Activated B cell treated with CpG ODN at 0.5 μM for 24 hours (primary cell): ENCODE measurements around the gene NUP205. TPM values are rescaled to one million over a fixed set of nuclear protein-coding genes. Genes with fewer than 3 reads are reported as not detected.

Experiments
- ATAC-seq: fragments of 200-7000 bp; cut with Tn5 transposase; one replicate; pipeline ENCODE4 v1.10.0; 2021; ENCODE audit warnings: low read depth, mild to moderate bottlenecking, moderate library complexity
- CTCF ChIA-PET: fragments of 350-600 bp; sonication (Branson Sonifier 250); formaldehyde crosslinking; loops from one replicate; lab custom pipeline; 2021; ENCODE audit warnings: antibody characterized with exemption; lab: Charles Lee
- POLR2A ChIA-PET: fragments of 350-600 bp; sonication (Branson Sonifier 250); formaldehyde crosslinking; loops from one replicate; lab custom pipeline; 2021; ENCODE audit warnings: antibody characterized with exemption; lab: Charles Lee
- DNase-seq: peaks from one replicate; pipeline ENCODE4 v3.0.0; 2022
- H3K27ac Mint-ChIP-seq: one replicate; pipeline ENCODE4 v1.8.0; 2020; ENCODE audit warnings: mixed read lengths
- H3K27me3 Mint-ChIP-seq: one replicate; pipeline ENCODE4 v1.8.0; 2021; ENCODE audit warnings: mixed read lengths
- H3K36me3 Mint-ChIP-seq: one replicate; pipeline ENCODE4 v1.8.0; 2021; ENCODE audit warnings: low read depth, mixed read lengths
- H3K4me1 Mint-ChIP-seq: one replicate; pipeline ENCODE4 v1.8.0; 2021; ENCODE audit warnings: mixed read lengths
- H3K4me3 Mint-ChIP-seq: one replicate; pipeline ENCODE4 v1.8.0; 2020; ENCODE audit warnings: mild to moderate bottlenecking, mixed read lengths
- H3K9me3 Mint-ChIP-seq: one replicate; pipeline ENCODE4 v1.8.0; 2020; ENCODE audit warnings: mixed read lengths
- CTCF ChIP-seq: fragments of 200-600 bp; IDR thresholded peaks from one replicate; pipeline ENCODE4 v1.8.0; 2022; ENCODE audit warnings: antibody characterized with exemption, mild to moderate bottlenecking
- intact Hi-C: fragments of 100-400 bp; cut with micrococcal nuclease; formaldehyde crosslinking; loops from one replicate; pipeline ENCODE4 v1.15.1; 2024
- total RNA-seq: library from RNA; stranded (reverse); gene quantifications from 2 replicates; pipeline ENCODE4 v1.2.3, GENCODE V29; 2022

Gene NUP205
- total RNA-seq, 1 donor from 2014 or later, result 84.1 TPM

- TF ChIP-seq CTCF, result no peak
- no peak overlapping the region for H3K27ac Mint-ChIP-seq
- DNase-seq (no peak), ATAC-seq (no peak)
- no peak overlapping the region for H3K4me3 Mint-ChIP-seq
- no peaks in the 10 kb centered on the region for H3K27me3 Mint-ChIP-seq
- H3K36me3 Mint-ChIP-seq, result peaks cover 15% of the 10 kb centered on the region
- no peaks in the 10 kb centered on the region for H3K9me3 Mint-ChIP-seq
- H3K4me1 Mint-ChIP-seq, result no peaks in the 10 kb centered on the region
- intact Hi-C loops, result no loop called here
- ChIA-PET POLR2A (no interaction called here), CTCF (no interaction called here)
These were observed 135.8 kb downstream of the NUP205 start for GRCh38 chr7:135693558-135693957.

GRCh38 chr7:135697276-135698049 is 139.7 kb downstream of the NUP205 start:
- Mint-ChIP-seq H3K4me3 (no peak overlapping the region), H3K27me3 (no peaks in the 10 kb centered on the region), H3K27ac (no peak overlapping the region), H3K36me3 (peaks cover 9% of the 10 kb centered on the region), H3K9me3 (no peaks in the 10 kb centered on the region), H3K4me1 (no peaks in the 10 kb centered on the region)
- ChIA-PET CTCF (no interaction called here), POLR2A (no interaction called here)
- DNase-seq (no peak), ATAC-seq (no peak)
- intact Hi-C loops, result no loop called here
- TF ChIP-seq CTCF, result no peak

Other genes starting within 250 kb of the NUP205 start
- 34.4 and 36.8 TPM in 2 replicates for gene CNOT4, start 47.8 kb upstream of the NUP205 start, total RNA-seq
- 24.2 and 26.2 TPM in 2 replicates for gene STMP1, start 104.6 kb downstream of the NUP205 start, total RNA-seq
- gene SLC13A4, start 170.3 kb downstream of the NUP205 start, total RNA-seq, result not detected in 2 replicates
- not detected in 2 replicates for gene FAM180A, start 190.9 kb downstream of the NUP205 start, total RNA-seq